Left colon (tissue), 2 donors: ENCODE results near the gene TRPM2. TPM values are rescaled to one million over a fixed set of nuclear protein-coding genes. Genes with fewer than 3 reads are reported as not detected.
A peak's percentile ranks its signal among the peaks of the same experiment; 100 is the strongest.
"Not testable (repeated sequence)": the region's sequence is repeated elsewhere in the genome, so short reads cannot be mapped to it uniquely, and the experiment has no call there.

Experiments
- ATAC-seq: fragments of 200-7000 bp; cut with Tn5 transposase; one replicate; pipeline ENCODE4 v1.9.1; 2020; ENCODE audit warnings: mild to moderate bottlenecking, moderate library complexity
- DNase-seq, 2 donors: peaks; one replicate each; pipeline ENCODE4 v3.0.0-alpha.2; 2020
- intact Hi-C, 2 donors: fragments of 100-400 bp; cut with DNase I in 1 of 2; cut with micrococcal nuclease in 1 of 2; formaldehyde crosslinking; loops; one replicate each; pipeline versions ENCODE4 v1.11.2 to v1.14.0; 2022; cut with DNase I, micrococcal nuclease
- total RNA-seq, 2 donors: library from RNA; stranded (reverse); fragmentation: NEBNext Ultra II Directional; extraction: Animal tissue kit (Norgen Biotek cat#: 25700); gene quantifications; one replicate each; pipeline ENCODE4 v1.2.1, GENCODE V29; 2021
- donor health status: DM: no; HTN: no; CAD: no.
- donor health status: DM: yes; HTN: yes; CAD: no.

TRPM2 gene
- total RNA-seq, 2 donors from 2014 or later: 3.3 to 5.4 TPM

DNA sequence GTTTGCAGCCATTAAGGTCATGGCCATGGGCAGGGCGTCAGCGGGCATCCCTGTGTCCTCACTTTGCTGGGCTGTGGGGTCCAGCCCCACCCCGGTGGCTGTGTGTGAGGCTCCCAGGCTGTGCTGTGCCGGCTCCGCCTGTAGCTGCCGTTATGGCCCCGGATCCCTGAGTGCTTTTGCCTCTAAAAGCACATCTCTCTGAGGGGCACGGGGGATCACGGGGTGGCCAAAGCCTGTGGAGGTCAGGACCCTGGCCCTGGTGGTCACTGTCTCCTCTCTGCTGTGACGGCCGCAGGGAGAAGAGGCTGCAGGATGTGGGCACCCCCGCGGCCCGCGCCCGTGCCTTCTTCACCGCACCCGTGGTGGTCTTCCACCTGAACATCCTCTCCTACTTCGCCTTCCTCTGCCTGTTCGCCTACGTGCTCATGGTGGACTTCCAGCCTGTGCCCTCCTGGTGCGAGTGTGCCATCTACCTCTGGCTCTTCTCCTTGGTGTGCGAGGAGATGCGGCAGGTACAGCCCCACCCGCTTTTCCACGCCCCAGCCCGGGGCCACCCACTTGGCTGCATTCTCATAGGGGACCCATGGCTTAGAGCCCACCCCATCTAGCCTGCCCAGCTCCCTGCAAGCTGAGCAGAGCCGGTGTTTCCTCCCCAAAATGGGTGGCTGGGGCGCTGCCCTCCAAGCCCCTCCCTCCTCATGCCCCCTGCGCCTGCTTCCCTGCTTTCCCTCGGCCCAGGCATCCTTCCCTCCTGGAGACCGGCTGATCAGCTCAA lies 48.2 kb downstream of the TRPM2 start:
- no peak for ATAC-seq
- intact Hi-C loops: no loop called here
- DNase-seq: no peak

GRCh38 chr21:44402323-44403105 lies 49.1 kb downstream of the TRPM2 start:
- intact Hi-C loops: no loop called here
- ATAC-seq: no peak
- no peak for DNase-seq

- no peak for ATAC-seq
- intact Hi-C loops: no loop called here
- no peak for DNase-seq
Measured at GRCh38 chr21:44403106-44404020, 49.9 kb downstream of the TRPM2 start.

- intact Hi-C loops: not testable (repeated sequence)
Measured at GRCh38 chr21:44404482-44404881, 51.1 kb downstream of the TRPM2 start.

GRCh38 chr21:44405091-44405947 lies 51.9 kb downstream of the TRPM2 start:
- no peak for DNase-seq
- intact Hi-C loops: no loop called here
- ATAC-seq: no peak

More at GRCh38 chr21:44404482-44404881, 51.1 kb downstream of the TRPM2 start:
- not testable (repeated sequence) for ATAC-seq, DNase-seq

DNA sequence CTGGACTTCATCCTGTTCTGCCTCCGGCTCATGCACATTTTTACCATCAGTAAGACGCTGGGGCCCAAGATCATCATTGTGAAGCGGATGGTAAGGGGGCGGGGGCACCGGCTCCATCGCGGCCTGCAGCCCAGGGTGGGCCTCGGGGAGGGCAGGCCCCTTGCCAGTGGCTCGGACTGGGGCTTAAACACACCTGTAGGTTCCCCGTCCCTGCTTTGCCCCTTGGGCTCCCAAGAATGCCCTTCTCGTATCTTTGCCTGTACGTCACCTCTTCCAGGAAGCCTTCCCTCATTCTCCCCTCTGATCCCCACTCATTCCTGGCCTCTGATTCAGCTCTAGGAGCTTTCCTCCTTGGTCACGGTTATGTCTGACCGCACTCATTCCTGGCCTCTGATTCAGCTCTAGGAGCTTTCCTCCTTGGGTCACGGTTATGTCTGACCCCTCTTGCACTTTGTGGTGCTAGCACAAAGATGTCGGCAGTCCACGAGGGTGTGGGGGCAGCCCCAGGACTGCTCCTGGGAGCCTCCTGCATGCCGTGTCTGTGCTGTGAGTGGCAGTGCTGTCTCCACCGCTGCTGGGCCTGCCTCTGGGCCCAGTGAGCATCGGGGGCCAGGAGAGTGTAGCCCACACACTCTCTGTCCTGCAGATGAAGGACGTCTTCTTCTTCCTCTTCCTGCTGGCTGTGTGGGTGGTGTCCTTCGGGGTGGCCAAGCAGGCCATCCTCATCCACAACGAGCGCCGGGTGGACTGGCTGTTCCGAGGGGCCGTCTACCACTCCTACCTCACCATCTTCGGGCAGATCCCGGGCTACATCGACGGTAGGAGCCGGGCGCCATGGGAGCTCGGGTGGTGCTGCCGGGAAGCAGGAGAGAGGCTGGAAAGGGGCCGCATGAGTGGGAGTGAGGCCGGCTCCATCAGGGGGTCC lies 52.8 kb downstream of the TRPM2 start:
- DNase-seq (no peak), ATAC-seq (no peak)
- intact Hi-C loops: no loop called here

DNA sequence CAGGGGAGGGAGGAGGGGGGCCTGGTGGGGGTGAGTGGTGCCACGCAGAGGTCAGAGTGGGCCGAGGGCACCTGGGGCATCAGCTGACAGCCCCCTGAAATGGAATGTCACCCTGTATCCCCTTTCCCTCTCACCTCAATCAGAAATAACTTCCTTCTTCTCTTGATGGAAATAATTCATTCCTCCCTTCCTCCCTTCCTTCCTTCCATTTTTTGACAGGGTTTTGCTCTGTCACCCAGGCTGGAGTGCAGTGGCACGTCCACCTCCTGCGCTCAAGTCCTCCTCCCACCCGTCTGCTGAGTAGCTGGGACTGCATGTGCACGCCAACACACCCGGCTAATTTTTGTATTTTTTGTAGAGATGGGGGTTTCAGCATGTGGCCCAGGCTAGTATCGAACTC lies 53.5 kb downstream of the TRPM2 start:
- ATAC-seq: no peak
- no peak for DNase-seq
- intact Hi-C loops: no loop called here

DNA sequence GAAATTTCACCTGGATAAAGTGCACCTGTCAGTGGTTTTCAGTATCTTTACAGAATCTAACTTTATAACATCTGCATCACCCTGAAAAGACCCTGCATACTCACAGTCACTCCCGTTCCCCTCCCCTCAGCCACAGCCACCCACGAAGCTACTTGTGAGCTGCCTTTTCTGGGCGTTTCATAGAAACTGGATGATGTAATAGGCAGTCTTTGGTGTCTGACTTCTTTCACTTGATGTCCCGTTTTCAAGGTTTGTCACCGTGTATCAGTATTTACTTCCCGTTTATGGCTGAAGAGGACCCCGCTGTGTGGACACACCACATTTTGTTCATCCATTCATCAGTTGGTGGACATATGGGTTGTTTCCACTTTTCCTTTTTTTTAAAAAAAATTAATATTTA lies 54.1 kb downstream of the TRPM2 start:
- ATAC-seq (no peak), DNase-seq (no peak)
- intact Hi-C loops: no loop called here

- ATAC-seq (no peak), DNase-seq (no peak)
- intact Hi-C loops: no loop called here
Measured at GRCh38 chr21:44408226-44408625, 54.8 kb downstream of the TRPM2 start.

DNA sequence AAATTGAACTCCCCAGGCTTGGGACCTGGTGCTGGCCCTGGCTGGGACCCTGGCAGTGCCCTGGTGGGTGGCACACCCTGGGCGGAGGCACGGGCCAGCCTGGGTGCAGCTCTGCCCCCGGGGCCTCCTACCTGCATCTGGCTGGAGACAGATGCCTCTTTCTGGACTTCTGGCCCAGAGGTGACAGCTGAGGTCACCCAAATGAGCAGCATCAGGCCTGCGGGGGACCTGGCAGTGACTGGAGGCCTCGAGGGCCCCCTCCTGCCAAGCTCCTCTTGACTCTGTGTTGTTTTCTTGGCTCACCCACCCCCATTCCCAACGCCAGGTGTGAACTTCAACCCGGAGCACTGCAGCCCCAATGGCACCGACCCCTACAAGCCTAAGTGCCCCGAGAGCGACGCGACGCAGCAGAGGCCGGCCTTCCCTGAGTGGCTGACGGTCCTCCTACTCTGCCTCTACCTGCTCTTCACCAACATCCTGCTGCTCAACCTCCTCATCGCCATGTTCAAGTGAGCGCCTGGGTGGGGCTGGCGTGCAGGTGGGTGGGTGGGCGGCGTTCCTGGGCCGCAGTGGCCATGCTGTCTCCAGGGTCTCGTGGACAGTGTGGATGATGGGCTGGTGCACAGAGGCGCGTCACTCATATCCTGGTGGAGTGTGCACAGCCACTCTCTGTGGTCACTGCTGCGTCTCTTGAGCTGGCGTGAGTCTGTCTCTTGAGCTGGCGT lies 60.3 kb downstream of the TRPM2 start:
- ATAC-seq (no peak), DNase-seq (no peak)
- intact Hi-C loops: no loop called here

DNA sequence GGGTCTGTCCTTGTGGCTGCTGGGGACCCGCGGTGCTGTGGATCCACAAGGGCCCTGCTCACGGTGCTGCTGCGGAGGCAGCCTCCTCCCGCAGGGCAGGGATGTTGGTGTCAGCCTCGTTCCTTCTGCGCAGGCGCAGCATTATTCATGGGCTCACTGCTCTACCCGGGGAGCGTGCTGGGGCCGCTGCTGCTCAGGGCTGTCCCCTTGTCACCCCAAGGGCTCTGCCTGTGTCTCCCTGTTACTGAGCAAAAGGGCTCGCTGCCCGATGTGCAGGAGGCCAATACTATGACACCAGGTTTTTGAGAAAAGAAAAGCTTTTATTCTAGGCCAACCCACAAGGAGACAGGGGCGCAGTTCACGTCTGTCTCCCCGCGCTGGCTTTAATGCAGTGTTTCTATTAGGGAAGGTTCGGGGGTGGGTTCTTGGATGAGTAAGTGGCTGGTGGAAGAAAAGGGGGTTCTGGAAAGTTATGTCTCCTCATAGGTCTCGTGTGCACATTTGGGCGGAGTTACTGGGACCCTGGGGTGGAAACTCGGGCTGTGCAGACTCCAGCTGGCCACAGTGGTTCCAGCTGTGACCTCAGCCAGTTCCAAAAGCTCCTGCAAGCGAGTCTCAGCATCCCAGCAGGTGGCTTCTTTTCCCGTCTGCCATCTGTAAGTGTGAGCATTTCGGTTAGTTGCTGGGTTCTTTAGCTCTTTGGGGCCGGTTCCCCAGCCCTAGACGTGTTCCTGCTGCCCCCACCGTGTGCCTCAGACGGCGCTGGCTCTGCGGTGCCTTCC lies 61.1 kb downstream of the TRPM2 start:
- peak in 1 of 2 donors; percentile 5 for DNase-seq
- no peak for ATAC-seq
- intact Hi-C loops: no loop called here

- intact Hi-C loops: no loop called here
- peak in 1 of 2 donors; percentile 6 for DNase-seq
- no peak for ATAC-seq
Measured at GRCh38 chr21:44415073-44416025, 61.9 kb downstream of the TRPM2 start.

DNA sequence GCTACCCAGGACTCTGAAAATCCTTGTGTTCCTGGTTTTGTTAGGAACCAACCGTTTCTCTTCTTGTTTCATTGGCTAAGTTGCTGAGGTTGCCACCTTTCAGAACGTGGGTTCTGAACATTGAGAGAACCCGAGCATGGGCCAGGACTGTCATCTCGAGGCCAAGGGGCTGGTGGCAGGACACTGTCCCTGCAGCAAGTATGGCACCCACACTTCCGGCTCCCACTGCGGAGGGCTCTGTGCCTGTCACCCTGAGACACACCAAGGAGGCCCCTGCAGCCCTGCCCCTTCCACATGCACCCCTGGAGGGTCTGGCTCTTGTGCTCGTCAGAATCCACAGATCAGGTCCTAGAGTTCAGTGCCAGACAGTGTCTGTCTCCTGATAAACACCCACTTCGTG lies 62.8 kb downstream of the TRPM2 start:
- intact Hi-C loops: no loop called here
- ATAC-seq (no peak), DNase-seq (peak in 1 of 2 donors; percentile 7)

- peak in 1 of 2 donors; percentile 9 for DNase-seq
- ATAC-seq, intact Hi-C loops: not testable (repeated sequence)
Measured at GRCh38 chr21:44417621-44418107, 64.2 kb downstream of the TRPM2 start.
